Measurements from ENCODE around the gene UPF1. TPM values are rescaled to one million over a fixed set of nuclear protein-coding genes. Genes with fewer than 3 reads are reported as not detected.
"Not testable (repeated sequence)": the region's sequence is repeated elsewhere in the genome, so short reads cannot be mapped to it uniquely, and the experiment has no call there.

Gene UPF1
- total RNA-seq, 1 donor, result 51.0 TPM

DNA sequence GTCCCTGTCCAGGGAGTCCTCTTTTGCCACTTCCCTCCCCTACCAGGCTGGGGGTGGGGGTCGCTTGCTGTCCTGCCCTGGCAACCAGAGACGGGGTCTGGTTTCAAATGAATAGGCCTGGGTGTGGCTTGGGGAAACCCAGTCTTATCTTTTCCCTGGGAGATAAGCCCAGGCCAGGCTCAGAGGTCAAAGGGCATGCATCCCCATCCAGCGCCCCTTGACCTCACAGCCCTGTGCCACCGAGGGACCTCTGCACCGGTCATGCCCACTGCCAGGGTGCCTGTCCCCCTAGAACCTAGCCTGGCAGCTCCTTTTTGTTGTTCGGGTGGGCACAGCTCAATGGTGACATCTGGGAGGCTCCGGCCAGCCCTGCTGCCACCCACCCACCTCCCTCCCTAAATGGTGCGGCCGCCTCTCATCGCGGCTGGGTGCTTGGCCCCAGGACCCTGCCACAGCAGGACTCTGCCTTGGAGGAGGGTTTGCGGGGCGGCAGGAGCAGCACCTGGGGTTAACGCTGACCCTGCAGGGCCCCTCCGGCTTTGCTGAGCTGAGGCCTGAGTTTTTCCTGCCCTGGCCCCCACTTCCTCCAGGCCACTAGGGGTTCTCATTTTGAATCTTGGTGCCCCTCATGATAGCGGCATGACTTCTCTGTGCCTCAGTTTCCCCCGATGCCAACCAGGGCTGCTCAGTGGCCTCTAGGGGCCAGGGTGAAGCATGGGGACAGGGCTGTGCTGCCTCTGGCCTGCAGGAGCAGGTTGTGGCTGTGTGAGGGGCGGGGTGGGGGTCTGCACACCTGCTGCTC, 67.0 kb downstream of the UPF1 start:
- TF ChIP-seq, protein P1, sequence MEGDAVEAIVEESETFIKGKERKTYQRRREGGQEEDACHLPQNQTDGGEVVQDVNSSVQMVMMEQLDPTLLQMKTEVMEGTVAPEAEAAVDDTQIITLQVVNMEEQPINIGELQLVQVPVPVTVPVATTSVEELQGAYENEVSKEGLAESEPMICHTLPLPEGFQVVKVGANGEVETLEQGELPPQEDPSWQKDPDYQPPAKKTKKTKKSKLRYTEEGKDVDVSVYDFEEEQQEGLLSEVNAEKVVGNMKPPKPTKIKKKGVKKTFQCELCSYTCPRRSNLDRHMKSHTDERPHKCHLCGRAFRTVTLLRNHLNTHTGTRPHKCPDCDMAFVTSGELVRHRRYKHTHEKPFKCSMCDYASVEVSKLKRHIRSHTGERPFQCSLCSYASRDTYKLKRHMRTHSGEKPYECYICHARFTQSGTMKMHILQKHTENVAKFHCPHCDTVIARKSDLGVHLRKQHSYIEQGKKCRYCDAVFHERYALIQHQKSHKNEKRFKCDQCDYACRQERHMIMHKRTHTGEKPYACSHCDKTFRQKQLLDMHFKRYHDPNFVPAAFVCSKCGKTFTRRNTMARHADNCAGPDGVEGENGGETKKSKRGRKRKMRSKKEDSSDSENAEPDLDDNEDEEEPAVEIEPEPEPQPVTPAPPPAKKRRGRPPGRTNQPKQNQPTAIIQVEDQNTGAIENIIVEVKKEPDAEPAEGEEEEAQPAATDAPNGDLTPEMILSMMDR (IDR thresholded peaks at IDR 0.05; ENCODE audit: insufficient read depth, low read depth, low read length), result no peak
- H3K4me3 ChIP-seq (ENCODE audit: low read depth, low read length), result no peak overlapping the region
- DNase-seq (ENCODE audit: low read depth), result no peak

DNA sequence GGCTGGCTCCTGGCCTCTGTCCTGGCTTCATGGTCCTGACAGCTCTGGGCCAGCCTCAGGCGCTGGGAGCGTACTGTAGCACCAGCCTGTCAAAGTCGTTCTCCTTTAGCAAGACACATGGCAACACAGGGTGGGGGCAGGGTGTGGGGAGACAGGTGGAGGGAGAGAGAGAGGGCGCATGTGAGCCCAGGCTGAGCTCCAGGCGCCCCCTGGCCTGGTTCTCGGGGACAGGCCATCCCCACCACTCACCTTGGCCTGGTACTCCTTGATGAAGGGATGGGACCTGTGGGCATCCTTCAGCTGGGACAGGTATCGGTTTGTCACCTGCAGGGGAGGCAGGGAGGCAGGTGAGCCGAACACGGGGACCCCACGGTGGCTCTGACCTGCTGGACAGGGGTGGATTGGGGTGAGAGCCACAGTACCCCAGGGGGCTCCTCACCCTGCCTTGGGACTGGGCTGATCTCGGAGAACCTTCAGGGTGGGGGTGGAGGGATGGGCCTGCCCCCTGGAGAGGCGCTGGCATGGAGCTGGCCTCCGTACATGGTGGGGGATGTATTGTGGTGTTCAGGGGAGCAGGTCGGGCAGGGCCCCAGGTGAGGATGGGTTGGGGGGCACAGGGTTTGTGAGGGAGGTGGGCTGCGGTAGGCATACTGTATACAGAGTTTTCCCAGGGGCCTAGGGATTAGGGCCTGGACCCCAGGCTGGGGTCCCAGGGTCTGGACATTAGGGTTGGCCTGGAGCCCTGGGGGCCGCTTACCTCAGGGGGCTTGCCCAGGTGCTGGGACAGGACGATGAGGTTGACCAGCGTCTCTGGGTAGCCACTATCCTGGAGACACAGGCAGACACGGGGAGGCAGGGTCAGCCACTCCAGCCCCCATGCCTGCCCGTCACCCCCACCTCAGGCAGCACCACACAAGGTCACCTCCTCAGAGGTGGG, 68.1 kb downstream of the UPF1 start:
- DNase-seq (ENCODE audit: low read depth), result no peak
- TF ChIP-seq, protein P1 (IDR thresholded peaks at IDR 0.05; ENCODE audit: insufficient read depth, low read depth, low read length), result no peak
- H3K4me3 ChIP-seq (ENCODE audit: low read depth, low read length), result no peak overlapping the region

DNA sequence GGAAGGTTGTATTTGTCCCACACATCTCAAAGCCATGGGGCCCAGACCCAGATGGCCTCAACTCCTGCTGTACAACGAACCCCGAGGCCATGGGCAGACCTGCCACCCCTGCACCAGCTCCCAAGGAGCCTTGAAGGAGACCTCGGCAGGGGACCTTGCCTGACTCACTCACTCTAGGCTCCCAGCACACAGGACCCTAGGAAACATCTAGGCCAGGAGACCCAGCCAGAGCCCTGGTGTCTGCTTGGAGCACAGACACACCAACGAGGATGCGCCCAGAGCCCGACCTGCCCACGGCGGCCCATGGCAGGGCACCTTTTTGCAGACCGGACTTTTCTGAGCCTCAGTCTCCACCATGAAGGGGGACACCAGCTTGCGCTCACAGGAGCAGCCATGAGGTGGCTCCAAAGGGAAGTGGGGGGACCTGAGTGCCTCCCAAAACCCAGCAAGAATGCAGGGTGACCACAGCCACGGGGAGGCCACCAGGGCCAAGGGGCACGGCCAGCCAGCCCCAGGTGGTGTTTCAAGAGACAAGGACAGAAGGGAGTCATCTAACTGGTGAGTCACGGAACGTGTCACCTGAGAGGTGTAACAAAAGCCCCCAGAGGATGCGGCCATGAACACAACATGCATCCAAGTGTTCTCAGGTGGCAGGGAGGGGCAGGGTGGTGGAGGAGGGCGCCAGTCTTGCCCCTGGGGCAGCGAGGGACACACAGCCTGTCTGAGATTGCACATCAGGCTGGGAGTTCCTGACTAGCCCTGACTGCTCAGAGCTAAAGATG, 69.1 kb downstream of the UPF1 start:
- DNase-seq (ENCODE audit: low read depth), result no peak
- TF ChIP-seq, protein P1 (IDR thresholded peaks at IDR 0.05; ENCODE audit: insufficient read depth, low read depth, low read length), result no peak
- no peak overlapping the region for H3K4me3 ChIP-seq (ENCODE audit: low read depth, low read length)

DNA sequence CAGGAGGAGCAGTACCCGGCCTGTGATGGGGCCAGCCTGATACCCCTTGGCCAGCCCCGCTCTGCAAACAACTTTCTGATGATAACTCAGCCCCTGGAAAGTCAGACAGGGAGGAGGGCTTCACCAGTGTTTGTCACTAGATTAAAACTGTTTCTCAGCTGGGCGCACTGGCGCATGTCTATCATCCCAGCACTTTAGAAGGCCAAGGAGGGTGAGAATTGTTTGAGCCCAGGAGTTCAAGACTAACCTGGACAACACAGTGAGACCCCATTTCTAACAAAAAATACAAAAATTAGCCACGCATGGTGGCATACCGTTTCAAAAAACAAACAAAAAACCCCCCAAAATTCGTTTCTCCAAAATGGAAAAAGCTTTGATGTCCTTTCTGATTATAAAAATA, 69.7 kb downstream of the UPF1 start:
- TF ChIP-seq, protein P1 (IDR thresholded peaks at IDR 0.05; ENCODE audit: insufficient read depth, low read depth, low read length), result no peak
- no peak overlapping the region for H3K4me3 ChIP-seq (ENCODE audit: low read depth, low read length)
- no peak for DNase-seq (ENCODE audit: low read depth)

DNA sequence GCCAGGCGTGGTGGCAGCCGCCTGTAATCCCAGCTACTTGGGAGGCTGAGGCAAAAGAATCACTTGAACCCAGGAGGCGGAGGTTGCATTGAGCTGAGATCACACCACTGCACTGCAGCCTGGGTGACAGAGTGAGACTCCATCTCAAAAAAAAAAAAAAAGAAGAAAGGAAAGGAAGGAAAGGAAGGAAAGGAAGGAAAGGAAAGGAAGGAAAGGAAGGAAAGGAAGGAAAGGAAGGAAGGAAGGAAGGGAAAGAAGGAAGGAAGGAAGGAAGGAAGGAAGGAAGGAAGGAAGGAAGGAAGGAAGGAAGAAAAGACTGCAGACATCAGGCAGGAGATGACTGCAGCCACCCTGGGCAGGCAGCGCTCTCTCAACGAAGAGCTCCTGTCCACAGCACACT, 70.8 kb downstream of the UPF1 start:
- not testable (repeated sequence) for H3K4me3 ChIP-seq (ENCODE audit: low read depth, low read length); DNase-seq (ENCODE audit: low read depth)

DNA sequence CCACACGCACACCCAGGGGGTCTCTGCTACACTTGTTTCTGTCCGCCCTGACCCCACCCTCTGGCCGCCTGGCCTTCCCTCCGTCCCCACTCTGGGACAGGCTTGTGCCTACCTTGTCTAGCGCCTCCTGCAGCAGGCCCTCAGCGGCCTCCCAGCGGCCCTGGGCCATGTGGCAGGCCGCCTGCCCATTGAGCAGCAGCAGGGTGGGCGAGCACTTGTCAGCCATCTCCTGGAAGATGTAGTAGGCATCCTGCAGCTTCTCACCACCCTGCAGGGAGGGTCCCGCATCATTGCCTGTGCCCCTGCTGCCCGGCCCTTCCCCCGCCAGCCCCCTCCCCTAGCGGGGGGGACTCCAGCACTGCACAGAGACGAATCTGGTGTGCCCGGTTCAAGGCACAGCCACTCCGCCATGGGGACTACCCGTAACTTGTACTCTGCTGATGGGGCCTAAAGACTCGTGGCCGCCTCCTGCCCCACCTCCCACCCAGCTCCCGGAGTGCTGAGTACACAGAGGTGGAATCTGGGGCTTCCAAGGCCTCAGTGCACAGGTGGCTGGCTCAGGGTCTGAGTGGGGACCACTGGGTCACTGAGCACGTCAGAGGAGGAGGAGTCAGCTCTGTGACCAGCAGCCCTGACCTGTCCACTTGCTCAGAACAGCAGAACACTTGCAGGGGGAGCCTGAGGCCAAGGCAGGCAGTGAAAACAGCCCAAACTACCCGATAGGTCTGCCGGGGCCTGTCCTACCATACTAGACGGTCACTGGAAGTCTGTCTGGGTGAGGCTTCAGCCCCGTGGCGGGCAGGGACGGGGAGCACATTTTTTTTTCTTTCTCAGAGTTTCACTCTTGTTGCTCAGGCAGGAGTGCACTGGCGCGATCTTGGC, 71.6 kb downstream of the UPF1 start:
- TF ChIP-seq, protein P1 (IDR thresholded peaks at IDR 0.05; ENCODE audit: insufficient read depth, low read depth, low read length), result no peak
- DNase-seq (ENCODE audit: low read depth), result no peak
- no peak overlapping the region for H3K4me3 ChIP-seq (ENCODE audit: low read depth, low read length)

Data from fibroblast of villous mesenchyme (primary cell).